Left colon (tissue), 2 donors: ENCODE data around the gene IER3IP1. TPM values are rescaled to one million over a fixed set of nuclear protein-coding genes. Genes with fewer than 3 reads are reported as not detected.
A peak's percentile ranks its signal among the peaks of the same experiment; 100 is the strongest.
"Not testable (repeated sequence)": the region's sequence is repeated elsewhere in the genome, so short reads cannot be mapped to it uniquely, and the experiment has no call there.

Experiments used
- ATAC-seq: fragments of 200-7000 bp; cut with Tn5 transposase; one replicate; pipeline ENCODE4 v1.9.1; 2020; ENCODE audit warnings: mild to moderate bottlenecking, moderate library complexity
- DNase-seq, 2 donors: peaks; one replicate each; pipeline ENCODE4 v3.0.0-alpha.2; 2020
- intact Hi-C, 2 donors: fragments of 100-400 bp; cut with DNase I in 1 of 2; cut with micrococcal nuclease in 1 of 2; formaldehyde crosslinking; loops; one replicate each; pipeline versions ENCODE4 v1.11.2 to v1.14.0; 2022; cut with DNase I, micrococcal nuclease
- total RNA-seq, 2 donors: library from RNA; stranded (reverse); fragmentation: NEBNext Ultra II Directional; extraction: Animal tissue kit (Norgen Biotek cat#: 25700); gene quantifications; one replicate each; pipeline ENCODE4 v1.2.1, GENCODE V29; 2021
- donor health status: DM: no; HTN: no; CAD: no.
- donor health status: DM: yes; HTN: yes; CAD: no.

Gene IER3IP1
- total RNA-seq, 2 donors from 2014 or later: 10.4 to 11.0 TPM

DNA sequence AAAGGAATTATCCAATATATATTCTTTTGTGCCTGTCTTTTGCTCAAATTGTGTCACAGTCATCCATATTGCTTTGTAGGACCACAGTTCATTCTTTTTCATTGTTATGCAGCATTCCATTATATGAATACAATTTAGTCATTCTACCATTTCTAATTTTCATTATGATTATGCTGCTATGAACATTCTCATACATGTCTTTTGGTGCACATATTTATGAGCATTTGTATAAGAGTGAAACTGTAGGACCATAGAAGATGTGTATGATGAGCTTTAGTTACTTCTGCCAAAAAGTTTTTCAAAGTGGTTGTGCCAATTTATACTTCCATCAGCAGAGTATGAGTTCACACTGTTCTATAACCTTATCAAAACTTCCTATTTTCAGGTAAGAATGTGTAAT lies 7.7 kb downstream of the IER3IP1 start:
- no peak for ATAC-seq
- DNase-seq: no peak
- intact Hi-C loops: no loop called here

DNA sequence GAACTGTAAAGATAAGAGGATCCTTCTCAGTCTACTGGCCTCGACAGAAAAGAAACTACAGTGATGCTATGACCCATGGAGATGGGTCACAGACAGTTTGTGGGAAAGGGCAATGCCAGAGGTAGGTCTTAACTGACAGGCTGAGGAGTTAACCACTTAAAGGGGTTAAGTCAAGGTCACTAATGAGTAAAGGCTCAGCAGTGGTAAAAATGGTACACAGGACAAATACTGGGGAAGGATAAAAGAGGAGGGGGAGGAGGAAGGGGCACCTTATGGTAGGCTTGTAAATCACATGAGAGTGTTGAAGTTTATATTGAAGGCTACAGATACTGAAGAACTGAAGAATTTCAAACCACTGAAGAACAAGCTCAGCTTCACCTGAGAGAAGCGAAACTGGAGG lies 9.9 kb downstream of the IER3IP1 start:
- intact Hi-C loops: no loop called here
- DNase-seq: no peak
- ATAC-seq: no peak

DNA sequence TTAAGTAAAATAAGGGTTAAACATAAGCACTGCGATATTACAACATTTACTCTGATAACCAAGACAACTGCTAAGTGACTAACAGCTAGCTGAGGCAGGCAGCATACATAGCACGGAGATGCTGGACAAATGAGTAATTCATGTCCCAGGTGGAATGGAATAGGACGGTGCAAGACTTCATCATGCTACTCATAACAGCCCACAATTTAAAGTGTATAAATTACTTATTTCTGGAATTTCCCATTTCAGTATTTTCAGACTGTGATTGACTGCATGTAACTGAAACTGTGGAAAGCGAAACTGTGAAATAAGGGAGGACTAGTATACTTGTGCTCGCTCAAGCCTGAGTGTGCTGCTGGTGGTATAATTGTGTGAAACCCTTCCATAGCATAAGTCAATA lies 12.9 kb downstream of the IER3IP1 start:
- intact Hi-C loops: no loop called here
- DNase-seq: no peak
- ATAC-seq: no peak

DNA sequence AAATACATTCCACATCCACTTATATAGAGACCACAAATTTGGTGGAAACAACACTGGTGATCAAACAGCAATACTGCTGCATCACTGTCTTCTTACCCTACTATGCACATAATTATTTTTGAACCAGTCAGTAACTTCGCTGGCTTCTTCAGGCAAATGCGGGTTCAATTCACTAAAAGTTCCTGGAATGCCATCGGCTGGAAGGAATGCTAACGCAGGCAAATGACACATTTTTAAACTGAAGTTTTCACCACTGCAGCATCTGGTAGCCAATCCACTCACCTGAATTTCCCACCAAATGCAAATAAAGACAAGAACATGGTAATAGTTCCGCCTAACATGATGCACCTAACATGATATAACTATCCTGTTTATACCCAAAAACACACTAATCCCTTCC lies 15.9 kb downstream of the IER3IP1 start:
- intact Hi-C loops: no loop called here
- ATAC-seq: no peak

DNA sequence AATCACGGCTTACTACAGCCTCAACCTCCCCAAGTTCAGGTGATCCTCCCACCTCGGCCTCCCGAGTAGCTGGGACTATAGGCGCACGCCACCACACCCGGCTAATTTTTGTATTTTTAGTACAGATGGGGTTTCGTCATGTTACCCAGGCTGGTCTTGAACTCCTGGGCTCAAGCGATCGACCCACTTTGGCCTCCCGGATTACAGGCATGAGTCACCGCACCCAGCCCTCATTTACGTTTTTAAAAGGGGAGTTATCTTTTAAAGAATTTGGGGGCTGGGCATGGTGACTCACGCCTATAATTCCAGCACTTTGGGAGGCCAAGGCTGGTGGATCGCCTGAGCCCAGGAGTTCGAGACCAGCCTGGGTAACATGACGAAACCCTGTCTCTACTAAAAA lies 17.8 kb downstream of the IER3IP1 start:
- intact Hi-C loops, ATAC-seq, DNase-seq: not testable (repeated sequence)

More for the DNA sequence above, 15.9 kb downstream of the IER3IP1 start:
- no peak for DNase-seq

DNA sequence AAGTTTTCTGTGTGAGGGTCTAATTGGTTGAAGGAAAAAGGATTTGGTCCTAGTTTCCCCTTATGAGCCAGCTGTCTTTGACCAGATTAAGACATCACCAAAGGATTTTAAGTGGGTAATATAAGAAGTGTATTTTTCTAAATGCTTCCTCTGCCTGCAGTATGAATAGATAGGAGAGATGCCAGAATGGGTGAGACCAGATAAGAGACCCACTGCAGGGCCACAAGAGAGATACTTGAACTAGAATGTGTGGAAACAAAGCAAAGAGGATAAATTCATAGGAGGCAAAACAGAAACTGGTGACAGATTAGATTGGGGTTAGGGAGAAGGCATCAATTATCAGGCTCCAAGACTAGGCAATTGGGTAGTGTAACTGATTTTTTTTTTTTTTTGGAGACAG lies 24.7 kb downstream of the IER3IP1 start:
- DNase-seq (no peak), ATAC-seq (no peak)
- intact Hi-C loops: no loop called here

DNA sequence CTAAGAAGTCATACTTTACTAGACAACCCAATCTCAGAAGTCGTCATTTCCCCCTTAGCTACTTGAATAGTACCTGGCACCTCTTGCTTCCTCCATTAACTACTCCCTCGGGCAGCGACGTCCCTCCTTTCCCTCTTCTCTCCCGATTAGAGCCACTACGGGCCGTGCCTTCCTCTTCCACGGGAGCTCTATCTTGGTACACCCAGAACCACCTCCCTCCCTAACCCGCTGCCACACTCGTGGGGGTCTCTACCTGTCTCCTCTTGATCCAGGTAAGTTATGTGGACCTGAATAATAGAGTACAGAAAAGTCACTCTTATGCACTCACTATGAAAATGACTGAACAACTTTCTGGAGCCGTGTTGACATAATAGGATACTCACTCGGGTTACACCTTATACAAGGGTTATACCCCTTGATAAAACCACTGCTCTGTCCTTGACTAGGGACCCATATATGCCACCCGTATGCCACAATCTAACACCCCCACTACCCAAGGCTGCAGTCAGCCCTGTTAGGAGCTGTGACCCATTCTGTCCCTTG lies 25.3 kb downstream of the IER3IP1 start:
- DNase-seq (peak in 1 of 2 donors; percentile 38), ATAC-seq (peak; percentile 50)
- intact Hi-C loops: no loop called here

DNA sequence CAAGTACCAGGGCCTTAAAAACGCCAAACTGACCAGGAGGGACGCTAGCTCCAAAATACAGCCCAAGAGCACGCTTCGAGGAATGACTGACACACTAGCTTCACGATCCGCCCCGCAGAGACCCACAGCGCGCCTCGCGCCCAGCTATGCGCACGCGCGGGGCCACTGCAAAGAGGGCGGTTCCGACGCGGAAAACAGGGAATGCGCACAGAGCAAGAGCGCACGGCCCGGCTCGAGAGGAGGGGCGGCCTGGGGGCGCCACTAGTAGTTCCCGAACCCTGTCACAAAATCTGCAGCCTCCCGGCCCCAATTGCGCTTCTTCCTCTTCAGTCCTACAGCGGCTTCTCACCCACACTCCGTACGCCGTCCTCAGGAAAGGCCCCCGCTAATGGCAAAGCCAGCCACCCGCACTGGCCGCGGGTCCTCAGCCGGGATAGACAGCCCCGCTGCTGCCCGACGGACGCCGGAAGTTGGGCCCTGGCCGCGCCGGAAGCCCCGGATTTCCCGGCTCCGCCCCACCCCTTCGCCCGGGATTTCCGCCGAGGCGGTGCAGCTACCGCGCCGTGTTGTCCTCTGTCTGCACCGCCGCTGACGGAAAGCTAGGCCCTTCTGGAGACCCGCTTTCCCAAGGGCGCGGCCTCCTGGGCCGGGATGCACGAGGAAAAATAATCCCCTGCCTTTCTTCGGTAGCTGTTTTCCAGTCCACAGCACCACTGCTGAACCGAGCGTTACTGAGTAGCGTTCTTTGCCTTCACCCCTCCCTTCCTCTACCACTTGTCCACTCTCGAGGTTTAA lies 25.9 kb downstream of the IER3IP1 start, which contains the start of gene HDHD2:
Gene HDHD2, minus strand, starts transcription at position 472 of the 795 bp plus-strand sequence. CDS start 14,061 bp downstream, outside the sequence.
- ATAC-seq: peak; percentile 97
- intact Hi-C loops: no loop called here

DNA sequence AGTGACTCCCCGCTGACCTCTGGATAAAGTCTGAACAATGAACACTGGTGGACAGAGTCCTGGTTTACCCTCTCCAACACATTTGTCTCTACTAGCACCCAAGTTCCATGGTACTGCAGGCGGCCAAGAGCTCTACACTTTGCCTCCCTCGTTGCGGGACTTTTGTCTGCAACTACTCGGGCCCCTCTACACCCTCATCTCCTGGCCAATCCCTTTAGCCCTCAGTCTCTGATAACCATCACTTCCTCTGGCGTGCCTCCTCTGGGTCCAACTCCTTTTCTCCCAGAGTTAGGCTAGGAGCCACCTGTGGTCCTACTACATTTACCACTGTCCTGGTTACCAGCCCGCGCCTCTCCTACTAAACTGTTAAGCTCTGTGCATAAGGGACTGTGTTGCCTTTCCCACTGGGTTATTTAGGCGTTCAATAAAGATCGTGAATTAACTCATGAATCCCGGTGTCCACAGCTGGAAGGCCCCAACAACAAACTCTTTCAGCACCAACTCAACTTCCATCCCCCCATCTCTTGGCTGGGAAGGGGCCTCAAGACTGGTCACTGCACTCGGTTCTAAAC lies 26.6 kb downstream of the IER3IP1 start:
- ATAC-seq (peak; percentile 11), DNase-seq (no peak)
- intact Hi-C loops: no loop called here

More for the DNA sequence above, 25.9 kb downstream of the IER3IP1 start, which contains the start of gene HDHD2:
- DNase-seq: peak; percentile 79 to 89

DNA sequence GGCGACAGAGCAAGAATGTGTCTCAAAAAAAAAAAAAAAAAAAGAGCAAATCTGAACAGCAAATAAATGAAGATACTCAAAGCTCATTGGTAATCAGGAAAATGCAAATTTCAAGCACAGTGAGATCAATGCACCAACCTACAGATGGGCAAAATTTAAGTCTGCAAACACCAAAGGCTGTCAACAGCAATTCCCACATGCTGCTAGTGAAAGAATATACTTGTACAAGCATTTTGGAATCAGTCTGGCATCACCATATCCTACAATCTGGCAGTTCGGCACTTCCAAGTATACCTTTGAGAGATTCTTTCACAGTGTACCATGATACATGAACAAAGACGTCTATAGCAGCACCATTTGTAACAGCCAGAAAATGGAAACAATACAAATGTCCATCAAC lies 30.0 kb downstream of the IER3IP1 start:
- intact Hi-C loops: no loop called here
- ATAC-seq: no peak
- no peak for DNase-seq

DNA sequence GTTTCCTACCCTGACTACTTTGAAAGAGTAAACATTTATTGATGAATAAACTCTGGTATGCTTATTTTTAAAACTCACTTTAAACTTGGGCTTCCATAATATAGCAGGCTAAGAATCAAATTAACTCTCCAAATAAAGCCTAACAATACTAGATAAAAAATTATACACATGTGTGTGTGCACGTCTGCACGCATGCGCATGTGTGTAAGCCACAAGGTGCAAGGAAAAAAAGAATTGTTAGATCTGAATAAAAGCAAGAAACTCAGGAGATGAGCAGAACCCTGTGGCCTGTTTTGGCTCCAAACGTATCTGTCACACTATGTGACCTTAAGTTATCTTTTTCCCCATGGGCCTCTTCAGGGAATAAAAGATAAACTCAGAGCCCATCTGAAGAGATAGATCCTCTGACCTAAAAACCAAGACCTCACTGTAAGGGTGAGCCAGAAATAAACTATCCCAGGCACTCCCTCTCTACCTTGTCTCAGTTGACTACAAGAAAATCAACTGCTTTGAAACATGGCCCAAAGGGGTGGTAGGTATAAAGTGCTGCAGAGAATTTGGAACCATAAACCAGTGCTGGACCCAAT lies 32.2 kb downstream of the IER3IP1 start:
- DNase-seq: no peak
- ATAC-seq: no peak
- intact Hi-C loops: no loop called here

DNA sequence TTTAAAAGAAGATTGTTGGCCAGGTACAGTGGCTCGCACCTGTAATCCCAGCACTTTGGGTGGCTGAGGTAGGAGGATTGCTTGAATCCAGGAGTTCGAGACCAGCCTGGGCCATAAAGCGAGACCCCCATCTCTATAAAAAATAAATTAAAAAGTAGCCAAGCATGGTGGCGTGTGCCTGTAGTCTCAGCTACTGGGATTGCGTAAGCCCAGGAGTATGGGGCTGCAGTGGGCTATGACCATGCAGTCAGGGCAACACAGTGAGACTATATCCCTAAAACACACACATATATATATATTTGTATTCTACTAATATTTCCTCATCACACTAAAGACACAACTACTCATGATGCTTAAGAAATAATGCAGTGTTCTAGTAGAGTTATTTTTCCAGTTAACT lies 33.0 kb downstream of the IER3IP1 start:
- ATAC-seq (no peak), DNase-seq (no peak)
- intact Hi-C loops: no loop called here

DNA sequence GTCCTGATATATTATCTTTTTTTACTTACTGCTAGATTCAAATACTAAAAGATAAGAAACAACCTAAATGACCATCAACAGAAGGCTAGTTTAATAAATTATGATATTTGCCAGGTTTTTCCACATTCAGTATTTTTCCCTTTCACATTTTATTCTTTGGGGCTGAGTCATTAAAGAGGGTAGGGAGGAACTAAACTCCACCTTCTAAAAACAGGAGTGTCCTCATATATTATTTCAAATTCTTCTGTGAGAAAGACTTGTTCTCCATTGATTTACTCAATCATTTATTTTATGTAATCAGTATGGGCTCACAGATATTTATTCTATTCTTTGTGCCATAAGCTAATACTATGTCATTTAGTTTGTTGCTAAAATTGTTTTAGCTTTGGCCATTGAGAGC lies 34.9 kb downstream of the IER3IP1 start:
- intact Hi-C loops: no loop called here

DNA sequence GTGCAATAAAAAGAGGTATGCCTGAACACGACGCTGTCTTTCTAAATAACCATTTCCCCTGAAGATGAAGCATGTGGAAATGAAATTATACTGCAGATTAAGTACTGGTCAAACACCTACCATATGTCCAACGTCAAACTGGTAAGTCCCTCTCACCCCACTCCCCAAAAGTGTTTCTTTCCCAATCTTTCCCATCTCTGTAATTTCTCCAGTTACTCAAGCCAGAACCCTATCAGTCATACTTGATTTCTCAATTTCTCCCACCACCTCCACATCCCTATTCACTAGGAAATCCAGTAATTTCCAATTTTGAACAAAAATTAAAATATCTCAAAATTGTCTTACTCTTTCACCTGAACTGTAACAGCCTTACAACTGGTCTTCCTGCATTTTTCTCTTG lies 55.0 kb downstream of the IER3IP1 start:
- intact Hi-C loops: no loop called here
- ATAC-seq: no peak

More for the DNA sequence above, 34.9 kb downstream of the IER3IP1 start:
- DNase-seq (no peak), ATAC-seq (no peak)

DNA sequence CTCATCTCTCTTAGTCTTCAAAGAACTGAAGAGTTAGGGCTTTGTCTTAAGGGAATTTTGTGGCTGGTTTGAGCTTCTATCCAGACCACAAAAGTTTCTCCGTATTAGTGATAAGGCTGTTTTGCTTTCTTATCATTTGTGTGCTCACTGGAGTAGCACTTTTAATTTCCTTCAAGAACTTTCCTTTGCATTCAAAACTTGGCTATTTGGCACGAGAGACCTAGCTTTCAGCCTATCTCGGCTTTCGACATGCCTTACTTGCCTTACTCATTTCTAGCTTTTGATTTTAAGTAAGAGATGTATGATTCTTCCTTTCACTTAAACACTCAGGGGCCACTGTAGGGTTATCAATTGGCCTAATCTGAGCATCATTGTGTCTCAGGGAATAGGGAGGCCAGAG lies 55.7 kb downstream of the IER3IP1 start:
- intact Hi-C loops: no loop called here
- no peak for ATAC-seq
- DNase-seq: no peak

More for the DNA sequence above, 55.0 kb downstream of the IER3IP1 start:
- no peak for DNase-seq

DNA sequence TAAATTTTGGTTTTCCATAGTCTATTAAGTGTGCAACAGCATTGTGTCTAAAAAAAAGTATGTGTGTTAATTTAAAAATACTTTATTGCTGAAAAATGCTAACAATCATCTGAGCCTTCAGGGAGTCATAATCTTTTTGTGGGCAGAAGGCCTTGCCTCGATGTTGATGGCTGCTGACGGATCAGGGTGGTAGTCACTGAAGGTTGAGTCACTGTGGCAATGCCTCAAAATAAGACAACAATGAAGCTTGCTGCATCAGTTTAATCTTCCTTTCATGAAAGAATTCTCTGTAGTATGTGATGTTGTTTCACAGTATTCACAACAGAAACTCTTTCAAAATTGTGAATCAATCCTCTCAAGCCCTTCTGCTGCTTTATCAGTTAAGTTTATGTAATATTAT lies 57.2 kb downstream of the IER3IP1 start:
- DNase-seq (no peak), ATAC-seq (no peak)
- intact Hi-C loops: no loop called here

DNA sequence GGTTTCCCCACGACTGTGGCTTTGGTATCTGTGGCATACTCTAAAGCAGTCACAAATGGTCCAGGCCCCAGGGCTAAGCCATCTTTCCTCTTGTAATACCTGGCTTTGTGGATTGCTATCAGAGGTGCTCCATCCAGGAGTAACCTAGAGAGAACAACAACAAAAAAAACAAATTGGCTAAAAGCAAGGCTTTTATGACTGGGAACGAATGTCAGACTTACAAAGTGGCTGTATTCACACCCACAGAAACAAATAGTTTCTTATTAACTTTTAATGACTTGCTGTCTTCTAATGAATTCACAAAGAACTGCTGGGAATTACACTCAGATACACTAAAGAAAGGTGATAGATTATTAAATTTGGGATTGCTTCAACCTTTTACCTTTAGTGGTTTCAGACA lies 61.0 kb downstream of the IER3IP1 start:
- ATAC-seq: no peak
- intact Hi-C loops: no loop called here
- DNase-seq: no peak

DNA sequence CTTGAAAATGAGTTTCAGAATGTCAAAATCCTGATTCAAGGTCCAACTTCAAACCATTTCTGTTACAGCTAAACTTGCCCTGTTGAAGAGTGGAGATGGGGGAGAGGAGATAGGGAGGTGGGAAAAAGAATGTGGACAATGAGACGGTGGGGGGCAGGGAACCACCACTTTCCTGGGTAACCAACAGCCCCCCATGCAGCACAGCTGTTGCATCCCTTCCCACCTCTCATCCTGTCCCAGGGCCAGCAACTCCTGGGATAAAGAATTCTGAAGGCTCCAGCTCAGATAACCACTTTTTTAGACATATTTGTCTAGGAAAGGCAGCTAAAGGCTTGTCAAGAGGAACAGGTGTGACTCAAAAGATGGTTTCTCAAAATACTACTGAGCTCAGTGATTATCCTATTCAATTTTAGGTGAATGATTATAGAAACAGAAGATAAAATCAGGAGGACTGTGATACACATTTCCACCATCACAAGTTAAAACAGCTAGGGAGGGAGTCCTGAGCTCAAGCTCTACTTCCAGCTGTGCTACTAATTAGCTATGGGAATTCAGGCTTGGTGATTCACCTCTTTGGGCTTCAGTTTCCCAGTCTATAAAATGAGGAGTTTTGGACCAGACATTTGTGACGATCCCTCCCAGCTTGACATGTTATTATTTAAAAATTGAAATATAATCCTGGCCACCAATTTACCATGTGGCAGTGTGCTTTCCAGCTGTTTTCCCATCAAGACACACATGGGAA lies 62.2 kb downstream of the IER3IP1 start:
- ATAC-seq: no peak
- intact Hi-C loops: no loop called here

More for the DNA sequence above, 62.2 kb downstream of the IER3IP1 start:
- DNase-seq: no peak
